ENCODE results near the gene STK40.
A peak's percentile ranks its signal among the peaks of the same experiment; 100 is the strongest.

STK40 gene

GRCh38 chr1:36367798-36368197, 17.9 kb downstream of the STK40 start:
- no peak for DNase-seq

- no peak for DNase-seq
Measured at GRCh38 chr1:36367066-36367465, 18.7 kb downstream of the STK40 start.

DNA sequence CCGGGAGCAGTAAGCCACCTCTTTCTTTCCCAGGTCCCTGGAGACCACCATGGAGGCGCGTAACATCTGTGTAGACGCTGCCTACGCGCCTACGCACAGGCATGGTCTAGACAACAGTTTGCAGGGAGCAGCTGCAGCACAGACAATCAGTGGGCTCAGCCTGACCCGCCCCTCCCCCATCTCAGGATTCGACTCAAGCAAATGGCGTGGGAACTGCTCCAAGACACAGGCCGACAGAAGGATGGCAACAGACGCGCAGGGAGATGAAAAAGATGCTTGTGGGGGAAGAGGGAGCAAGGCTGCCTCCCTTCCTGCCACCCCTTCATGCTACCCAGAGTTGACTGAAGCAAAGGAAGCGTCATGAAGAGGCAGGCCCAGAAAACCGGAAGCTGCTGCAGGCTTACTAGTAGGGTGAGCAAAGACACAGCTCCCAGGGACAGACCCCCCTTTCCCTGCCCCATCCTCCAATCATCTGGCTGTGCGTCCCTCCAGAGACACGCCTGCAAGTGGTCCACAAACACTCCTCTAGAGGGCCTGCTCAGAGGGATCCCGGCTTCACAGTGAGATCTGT, 19.5 kb downstream of the STK40 start:
- DNase-seq = peak; percentile 87

GRCh38 chr1:36365381-36365780, 20.3 kb downstream of the STK40 start:
- no peak for DNase-seq

DNA sequence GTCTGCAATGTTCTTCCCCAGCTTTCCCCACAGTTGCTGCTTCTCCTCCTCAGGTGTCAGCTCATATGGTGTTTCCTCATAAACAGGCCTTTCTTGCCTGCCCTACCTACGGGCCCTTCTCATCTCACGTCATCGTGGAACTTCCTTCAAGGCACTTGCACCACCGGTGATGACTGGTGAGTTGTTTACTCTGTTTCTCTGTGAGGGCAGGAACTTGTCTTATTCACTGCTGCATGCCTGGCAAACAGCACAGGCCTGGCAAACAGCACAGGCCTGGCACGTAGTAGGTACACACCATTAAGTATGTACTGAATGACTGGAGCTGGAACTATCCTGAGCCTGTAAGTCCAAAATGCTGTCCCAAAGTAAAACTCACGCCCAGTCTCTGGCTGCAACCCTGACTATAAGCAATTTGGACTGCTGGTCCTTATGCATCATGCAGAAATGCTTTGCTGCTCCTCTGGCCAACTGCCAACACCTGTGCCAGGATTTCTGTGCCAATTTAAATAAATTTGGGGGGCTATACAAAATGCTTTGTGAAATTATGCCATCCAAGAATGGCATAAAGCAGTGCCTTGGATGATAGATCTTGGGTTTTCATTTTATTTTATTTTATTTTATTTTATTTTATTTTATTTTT, 25.7 kb downstream of the STK40 start:
- DNase-seq = no peak

- DNase-seq = no peak
Measured at GRCh38 chr1:36359383-36359782, 26.3 kb downstream of the STK40 start.

- DNase-seq = no peak
Measured at GRCh38 chr1:36358514-36359084, 27.1 kb downstream of the STK40 start.

DNA sequence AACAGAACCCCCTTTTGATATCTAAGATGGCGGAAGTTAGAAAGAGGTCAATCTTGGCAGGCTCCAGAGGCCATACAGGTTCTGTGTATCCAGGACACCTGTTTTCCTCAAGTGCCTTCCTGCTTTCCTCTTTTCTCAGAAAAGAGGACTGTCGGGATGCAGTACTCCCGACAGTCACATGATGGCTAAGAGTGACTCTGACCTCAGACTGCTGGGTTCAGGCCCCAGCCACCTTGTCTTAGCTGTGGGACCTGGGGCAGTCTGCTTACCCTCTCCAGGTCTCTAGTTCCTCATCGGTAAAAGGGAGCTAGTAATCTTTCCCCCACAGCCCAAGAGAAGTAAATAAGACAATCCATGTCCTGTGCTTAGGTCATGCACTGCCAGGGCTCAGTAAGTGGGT, 29.9 kb downstream of the STK40 start:
- DNase-seq = no peak

DNA sequence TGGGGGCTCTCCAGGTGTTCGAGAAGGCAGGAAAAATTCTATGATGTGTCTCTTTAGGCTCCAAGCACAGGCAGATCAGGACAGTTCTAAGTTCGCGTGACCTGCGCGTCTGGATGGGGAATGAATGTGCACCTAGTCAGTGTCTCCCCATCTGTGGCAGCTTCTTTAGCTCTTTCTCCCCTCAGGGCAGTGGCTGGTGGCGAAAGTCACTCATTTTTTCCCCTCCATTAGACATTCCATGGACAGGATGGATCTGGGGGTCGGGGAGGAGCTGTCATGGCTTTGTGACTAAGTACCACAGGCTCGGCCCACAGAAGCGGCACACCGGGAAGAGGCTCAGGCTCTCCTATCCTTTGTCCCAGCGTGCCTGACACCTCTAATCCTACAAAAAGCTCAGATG, 31.2 kb downstream of the STK40 start:
- no peak for DNase-seq

GRCh38 chr1:36352910-36353878, 32.5 kb downstream of the STK40 start:
- no peak for DNase-seq

GRCh38 chr1:36352125-36352909, 33.4 kb downstream of the STK40 start:
- no peak for DNase-seq

DNA sequence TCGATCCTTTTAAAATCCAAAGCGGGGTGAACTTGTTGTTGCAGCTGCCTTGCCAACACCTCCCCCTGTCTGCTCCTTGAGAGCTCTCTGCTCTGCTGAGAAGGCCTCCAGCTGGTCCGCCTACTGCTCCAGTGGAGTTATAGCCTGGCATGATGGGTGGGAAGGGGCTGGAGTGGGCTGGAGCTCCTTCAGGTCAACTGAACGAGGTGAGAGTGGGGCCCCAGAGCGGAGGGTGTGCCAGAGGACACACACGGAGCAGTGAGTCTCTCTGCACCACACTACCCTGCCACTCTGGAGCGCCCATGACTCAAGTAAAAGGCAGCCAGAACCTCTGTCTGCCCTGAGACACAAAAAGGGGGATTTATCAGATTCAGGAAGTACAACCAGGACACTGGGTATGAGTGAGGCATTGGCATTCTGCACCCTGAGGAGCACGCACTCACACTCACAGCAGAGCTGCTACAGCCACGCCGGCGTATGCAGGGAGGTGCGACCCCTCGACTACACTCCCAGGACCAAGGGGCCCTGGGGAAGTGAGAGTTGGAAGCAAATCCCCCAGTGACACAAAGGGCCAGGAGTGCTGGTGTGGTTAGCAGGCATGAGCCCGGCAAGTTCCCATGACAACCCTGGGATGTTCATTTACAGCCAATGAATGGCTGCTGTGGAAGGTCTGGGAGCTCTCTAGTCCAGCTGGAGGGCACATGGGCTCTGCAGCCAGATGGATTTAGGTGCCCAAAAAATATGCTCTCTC, 34.3 kb downstream of the STK40 start:
- DNase-seq = peak; percentile 83

- no peak for DNase-seq
Measured at GRCh38 chr1:36350659-36351226, 35.0 kb downstream of the STK40 start.

DNA sequence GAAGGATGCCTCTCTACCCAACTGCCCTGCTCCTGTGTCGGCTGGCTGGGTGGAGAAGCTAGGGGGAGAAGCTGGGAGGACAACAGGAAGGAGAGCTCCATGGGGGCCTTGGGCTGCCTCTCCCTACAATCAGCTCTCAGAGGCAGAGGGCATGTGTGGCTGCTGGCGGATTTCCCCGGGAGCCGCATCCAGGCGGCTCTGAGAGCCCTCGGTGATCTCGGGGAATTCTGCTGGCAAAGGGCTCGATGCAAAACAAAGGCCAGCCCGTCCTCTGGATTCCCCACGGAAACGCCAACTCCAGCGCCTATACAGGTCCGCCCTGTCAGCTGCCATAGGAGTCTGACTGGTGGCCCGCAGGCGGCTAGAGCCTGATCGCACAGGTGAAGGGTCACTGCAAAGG, 35.9 kb downstream of the STK40 start:
- no peak for DNase-seq

DNA sequence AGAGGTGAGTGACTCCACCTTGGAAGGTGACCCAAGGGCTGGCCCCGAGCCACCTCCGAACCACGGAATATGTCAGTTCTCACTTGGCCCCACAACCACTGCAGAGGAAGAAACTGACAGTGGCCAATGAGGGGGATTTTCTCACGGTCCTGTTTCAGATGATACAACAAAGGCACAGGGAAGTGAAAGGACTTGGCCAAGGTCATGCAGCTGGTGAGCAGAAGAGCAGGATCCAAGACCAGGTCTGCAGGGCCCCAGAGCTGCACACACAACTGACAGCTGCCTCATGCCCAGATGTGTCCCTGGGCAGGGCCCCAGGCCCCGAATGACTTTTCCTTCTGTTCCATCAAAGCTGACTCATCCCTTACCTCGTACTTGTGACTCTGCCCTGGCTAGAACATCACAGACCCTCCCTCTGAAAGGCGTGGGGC, 36.5 kb downstream of the STK40 start:
- no peak for DNase-seq

DNA sequence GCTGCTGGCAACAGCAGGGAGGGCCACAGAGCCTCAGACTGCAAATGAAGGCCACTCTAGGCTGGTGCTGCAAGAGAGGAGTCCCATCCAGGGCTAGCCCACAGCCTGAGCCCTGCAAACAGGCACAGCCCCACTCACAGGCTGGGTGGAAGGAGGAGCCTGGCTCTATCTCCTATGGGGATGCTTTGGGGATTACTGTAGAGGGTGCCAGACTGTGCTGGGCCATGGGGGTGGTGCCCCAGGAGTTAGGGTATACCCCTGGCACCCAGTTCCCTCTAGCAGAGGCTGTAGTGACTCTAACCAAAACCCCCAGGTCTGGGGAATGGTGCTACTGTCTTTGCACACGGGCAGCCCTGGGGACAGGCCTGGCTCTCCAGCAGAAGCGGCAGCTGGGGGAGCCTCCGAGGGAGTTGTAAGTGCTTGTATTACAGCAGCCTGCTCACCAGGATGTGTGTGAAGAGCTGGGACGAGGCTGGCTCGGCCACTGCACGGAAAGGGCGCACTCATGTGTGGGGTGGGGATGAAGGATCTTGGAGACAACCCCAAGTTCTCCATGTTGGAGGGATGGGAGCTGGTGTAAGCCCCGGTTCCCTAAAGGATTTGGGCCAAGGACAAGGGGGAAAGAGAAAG, 38.9 kb downstream of the STK40 start:
- no peak for DNase-seq

DNA sequence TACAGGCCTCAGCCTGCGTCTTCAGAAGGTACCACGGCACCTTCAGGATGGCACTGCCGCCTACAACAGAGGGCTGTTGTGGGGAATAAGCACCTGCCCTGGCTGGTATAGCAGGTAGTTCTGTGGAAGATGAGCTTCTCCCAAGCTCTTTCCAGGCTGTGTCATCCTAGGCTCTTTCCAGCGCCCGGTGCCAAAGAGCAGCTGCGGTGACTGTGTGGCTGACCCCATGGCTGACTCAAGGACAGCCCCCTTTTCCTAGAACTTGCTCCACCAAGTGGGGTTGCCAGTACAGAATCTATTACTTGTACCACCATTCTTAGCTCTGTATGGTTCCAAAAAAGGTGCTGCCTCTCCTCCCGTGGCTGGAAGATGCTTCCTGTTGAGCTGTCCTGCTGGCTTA, 40.4 kb downstream of the STK40 start:
- no peak for DNase-seq

GRCh38 chr1:36344395-36344680, 41.4 kb downstream of the STK40 start:
- no peak for DNase-seq

DNA sequence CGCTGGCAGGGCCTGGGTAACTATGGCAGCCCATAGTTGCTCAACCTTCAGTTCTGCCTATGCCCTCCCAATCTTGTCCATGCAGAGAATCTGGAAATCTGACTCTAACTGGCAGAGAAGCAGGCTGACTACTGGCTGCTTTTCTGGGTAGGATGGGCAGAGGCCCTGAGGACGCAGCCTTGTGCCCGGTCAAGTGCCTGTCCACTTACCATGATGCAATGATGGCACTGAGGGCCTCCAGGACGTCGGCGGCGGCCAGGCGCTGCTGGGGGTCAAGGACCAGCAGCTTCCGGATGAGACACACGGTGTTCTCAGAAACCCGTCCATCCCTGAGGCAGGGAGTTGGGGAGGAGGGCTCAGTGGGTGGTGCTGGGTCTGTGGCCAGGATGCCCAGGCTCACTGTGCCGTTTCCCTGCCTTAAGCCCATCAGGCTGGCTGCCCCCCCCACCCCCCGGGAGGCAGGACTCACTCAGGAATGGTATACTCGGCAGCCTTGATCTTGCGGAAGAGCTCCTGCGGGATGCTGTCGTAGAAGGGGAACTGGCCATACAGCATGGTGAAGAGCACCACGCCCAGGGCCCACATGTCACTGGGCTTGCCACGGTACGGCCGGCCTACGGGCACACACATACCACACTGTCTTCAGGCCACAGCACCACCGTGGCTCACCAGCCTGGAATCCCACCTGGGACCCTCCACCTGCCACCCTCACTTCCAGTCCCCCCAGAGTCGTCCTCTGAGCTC, 41.9 kb downstream of the STK40 start:
- no peak for DNase-seq

DNA sequence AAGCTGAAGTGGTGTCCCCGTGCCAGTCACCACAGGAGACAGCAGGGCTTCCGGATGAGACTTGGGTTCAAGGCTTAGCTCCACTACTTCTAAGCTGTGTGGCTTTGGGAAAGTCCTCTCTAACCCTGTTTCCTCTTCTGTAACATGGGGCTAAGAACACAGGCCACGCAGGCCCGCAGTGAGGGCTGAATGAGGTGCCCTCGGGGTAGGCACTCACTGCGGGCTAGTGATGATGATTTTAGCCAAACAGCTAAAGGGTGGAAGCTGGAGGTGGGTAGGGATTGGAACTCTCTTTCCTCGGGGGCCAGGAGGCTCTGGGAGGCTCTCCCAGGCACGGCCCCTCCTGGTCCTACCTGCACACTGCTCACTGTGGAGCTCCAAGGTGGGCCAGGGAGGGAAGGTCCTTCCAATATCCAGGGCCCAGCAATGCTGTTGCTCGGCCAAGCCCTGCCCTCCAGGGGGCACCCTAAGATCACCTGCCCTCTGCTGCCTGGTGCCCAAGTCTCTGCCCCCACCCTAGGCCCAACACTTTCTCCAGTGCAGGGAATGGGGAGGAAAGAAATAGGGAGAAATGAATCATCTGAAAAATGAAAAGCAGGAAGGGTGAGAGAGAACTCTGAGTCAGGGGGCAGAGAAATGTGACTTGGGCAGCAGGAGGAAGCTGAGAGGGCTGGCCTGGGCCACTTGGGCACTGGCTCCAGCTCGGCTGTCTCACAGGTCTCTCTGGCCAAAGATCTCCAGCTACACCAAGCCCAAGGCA, 43.1 kb downstream of the STK40 start:
- no peak for DNase-seq

Data from retina (tissue), 1 donor.